ENCODE measurements around the gene ABCC1.
A peak's percentile ranks its signal among the peaks of the same experiment; 100 is the strongest.
"Not testable (repeated sequence)": the region's sequence is repeated elsewhere in the genome, so short reads cannot be mapped to it uniquely, and the experiment has no call there.

ABCC1 gene

DNA sequence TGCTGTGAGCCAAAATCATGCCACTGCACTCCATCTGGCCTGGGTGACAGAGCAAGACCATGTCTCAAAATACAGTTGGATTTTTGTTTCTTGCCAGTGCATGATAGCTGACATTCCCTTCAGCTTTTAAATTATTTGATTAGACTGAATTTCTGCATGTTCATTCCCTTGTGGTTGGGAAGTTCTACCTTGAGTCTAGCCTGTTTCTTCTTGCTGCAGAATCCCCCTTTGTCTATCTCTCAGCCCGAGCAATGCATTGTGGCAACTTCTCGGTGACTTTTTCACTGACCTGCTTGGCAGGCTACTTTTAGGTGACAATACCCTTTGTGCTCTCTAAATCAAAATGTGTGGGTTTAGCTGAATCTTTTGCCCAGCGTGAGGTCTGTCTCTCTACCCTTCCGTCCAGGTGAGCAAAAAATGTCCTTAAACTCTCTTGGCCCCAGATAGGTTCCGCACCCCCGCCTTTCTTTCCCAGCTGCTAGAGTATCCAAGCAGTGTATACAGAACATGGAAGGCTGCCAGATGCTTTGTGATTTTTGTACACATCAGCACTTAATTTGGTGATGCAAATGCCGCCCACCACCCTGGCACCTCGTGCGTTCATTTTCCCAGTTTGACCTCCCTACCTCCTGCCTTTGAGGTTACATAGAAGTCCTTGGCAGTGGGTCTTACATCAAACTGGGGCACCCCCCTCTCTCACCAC lies 143.7 kb downstream of the ABCC1 start:
- DNase-seq: no peak

DNA sequence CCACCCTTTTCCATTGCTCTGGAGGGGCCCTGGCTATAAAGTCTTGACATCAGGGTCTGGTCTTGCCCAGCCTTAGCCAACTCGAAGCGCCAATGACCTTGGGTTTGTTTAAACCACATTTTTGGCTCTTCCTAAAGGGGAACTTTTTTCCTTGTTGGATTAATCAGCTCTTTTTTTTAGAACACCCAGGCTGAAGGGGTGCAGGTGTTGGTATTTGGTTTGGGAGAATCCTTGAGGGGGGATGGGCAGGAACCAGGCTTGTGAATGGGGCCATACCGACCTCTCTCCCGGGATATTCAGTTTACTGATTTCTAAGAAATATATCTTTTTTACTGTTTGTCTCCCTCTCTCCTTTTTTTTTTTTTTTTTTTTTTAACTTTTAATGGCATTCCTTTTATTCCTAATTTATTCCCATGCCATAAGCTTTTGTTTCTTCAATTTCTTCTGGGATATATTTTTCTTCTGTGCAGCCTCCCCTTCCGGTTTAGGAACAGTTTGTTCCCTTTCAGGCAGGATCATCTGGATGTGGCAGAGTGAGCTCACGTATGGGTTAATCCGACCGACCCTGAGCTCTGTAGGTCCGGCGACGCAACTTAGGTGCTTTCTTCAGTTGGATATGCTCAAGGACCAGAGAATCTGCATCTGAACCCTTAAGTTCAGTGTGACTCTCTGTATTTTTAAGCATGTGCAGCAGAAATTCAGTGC lies 144.4 kb downstream of the ABCC1 start:
- DNase-seq: no peak

GRCh38 chr16:16095646-16096045 lies 146.2 kb downstream of the ABCC1 start:
- DNase-seq: no peak

GRCh38 chr16:16096121-16096857 lies 146.9 kb downstream of the ABCC1 start:
- DNase-seq: peak; percentile 14

DNA sequence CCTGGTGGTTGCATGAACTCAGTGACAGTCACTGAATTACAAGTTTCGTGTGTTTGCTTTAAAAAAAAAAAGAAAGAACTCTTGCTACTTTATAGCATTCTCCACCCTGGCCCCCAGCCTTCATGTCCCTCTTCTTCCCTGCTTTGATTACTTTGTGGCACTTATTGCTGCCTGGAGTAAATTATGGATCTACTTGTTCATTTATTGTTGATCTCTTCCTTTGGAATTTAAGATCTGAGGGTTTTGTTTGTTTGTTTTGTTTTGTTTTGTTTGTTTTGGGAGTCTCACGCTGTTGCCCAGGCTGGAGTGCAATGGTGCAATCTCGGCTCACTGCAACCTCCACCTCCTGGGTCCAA lies 147.4 kb downstream of the ABCC1 start:
- DNase-seq: no peak

GRCh38 chr16:16099320-16099719 lies 149.9 kb downstream of the ABCC1 start:
- DNase-seq: no peak

GRCh38 chr16:16100631-16101030 lies 151.2 kb downstream of the ABCC1 start:
- no peak for DNase-seq

- DNase-seq: peak; percentile 5
Observed at GRCh38 chr16:16101585-16101984, 152.2 kb downstream of the ABCC1 start.

- no peak for DNase-seq
Observed at GRCh38 chr16:16102738-16103137, 153.3 kb downstream of the ABCC1 start.

DNA sequence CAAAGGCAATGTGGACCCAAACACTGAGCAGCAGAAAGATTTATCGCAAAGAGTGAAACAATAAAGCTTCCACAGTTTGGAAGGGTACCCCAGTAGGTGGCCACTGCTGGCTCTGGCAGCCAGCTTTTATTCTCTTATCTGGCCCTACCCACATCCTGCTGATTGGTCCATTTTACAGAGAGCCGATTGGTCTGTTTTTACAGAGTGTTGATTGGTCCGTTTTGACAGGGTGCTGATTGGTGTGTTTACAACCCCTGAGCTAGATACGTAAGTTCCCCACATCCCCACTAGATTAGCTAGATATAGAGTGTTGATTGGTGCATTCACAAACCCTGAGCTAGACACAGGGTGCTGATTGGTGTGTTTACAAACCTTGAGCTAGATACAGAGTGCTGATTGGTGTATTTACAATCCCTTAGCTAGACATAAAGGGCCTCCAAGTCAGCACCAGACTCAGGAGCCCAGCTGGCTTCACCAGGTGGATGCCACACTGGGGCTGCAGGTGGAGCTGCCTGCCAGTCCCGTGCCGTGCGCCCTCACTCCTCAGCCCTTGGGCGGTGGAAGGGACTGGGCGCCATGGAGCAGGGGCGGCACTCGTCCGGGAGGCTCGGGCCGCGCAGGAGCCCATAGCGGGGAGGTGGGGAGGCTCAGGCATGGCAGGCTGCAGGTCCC lies 154.9 kb downstream of the ABCC1 start:
- not testable (repeated sequence) for DNase-seq

GRCh38 chr16:16104804-16105141 lies 155.4 kb downstream of the ABCC1 start:
- DNase-seq: not testable (repeated sequence)

GRCh38 chr16:16105646-16106045 lies 156.2 kb downstream of the ABCC1 start:
- DNase-seq: no peak

DNA sequence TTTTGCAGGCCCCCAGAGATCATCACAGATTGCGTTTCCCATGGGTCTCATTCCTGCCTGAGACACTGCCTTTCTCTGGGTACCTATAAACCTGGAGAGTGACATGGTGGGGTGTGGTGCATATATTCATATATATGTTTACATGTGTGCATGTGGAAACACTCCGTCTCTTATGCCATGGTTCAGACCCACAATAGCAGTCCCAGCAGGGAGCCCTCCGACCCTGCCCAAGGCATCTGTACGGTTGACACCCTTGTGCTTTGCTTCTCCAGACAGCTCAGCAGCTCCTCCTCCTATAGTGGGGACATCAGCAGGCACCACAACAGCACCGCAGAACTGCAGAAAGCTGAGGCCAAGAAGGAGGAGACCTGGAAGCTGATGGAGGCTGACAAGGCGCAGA lies 157.1 kb downstream of the ABCC1 start:
- DNase-seq: no peak

DNA sequence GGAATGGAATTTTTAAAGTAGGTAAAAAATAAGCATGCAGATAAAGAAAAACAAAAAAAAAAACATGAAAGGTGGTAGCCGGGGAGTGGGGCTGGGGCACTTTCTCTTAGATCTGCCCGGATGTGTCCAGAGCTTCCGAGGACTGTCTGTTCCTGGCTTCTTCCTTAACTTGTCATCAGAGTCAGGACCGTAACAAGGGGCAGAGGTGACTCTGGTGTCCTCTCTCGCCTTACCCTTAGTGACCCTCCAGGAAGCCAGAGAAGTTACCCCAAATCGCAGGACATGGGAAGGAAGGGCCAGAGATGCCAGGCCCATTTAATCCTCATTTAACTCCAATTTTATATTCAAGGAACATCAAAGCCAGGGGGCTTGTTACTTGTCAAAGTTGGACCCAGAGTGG lies 158.4 kb downstream of the ABCC1 start:
- DNase-seq: no peak

GRCh38 chr16:16108759-16109158 lies 159.3 kb downstream of the ABCC1 start:
- DNase-seq: no peak

DNA sequence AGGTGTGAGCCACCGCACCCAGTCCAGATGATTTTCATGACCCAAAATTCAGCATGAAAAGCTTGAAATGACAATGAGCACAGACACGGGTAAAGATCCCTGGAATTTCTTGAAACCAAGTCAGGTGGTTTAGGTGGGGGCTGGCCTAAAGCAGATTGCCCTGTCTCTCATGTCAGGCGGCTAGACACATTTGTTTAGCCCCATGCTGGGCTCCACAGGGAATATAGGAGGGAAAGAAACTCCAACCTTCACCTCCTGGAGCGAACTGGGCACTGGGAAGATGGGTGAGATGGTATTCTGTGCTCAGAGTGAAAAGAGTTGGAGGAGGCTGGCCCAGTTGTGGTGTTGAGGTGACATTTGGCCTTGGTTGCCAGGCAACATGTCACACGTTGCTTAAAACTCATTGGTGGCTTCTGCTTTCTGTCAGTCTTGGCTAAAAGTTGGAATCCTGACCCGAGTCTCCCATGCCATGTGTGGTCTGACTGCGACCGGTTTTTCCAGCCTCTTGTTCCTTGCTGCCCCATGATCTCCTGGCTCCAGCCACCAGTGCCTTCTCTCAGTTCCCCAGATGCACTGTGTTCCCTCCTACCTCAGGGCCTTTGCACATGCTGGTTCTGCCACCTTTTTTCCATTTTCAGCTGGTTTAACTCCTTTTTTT lies 160.2 kb downstream of the ABCC1 start:
- no peak for DNase-seq

DNA sequence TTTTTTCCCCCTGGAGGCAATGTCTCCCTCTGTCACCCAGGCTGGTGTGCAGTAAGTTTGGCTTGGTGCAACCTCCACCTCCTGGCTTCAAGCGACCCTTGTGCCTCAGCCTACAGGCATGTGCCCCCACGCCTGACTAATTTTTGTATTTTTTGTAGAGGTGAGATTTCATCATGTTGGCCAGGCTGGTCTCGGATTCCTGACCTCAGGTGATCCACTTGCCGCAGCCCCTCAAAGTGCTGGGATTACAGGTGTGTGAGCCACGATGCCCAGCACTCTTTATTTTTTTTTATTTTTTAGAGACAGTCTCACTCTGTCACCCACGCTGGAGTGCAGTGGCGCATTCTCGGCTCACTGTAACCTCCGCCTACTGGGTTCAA lies 160.7 kb downstream of the ABCC1 start:
- DNase-seq: no peak

GRCh38 chr16:16111639-16112038 lies 162.2 kb downstream of the ABCC1 start:
- DNase-seq: no peak

DNA sequence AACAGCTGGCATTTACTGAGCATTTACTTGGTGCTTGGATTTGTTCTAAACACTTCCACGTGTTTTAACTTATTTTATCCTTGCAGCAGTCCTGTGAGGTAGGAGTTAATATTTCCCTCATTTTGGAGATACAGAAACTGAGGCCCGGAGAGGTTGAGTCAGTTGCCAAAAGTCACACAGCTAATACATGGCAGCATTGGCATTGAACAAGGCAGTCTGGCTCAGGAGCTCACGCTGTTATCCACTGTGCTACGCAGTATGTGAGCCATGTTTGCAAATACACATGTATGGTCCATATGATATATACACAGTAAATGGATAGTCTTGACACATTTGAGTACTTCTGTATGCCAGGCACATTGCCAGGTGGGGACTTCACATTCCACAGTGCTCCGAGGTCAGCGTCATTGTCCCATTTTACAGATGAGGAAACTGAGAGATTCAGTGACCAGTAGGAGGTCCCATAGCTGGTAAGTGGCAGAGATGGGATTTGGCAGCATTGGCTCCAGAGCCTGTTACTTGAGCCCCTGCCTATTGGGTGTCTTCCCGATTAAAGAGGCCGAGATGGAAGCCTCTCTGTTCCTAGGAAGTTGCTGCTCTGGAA lies 163.1 kb downstream of the ABCC1 start:
- DNase-seq: no peak

- no peak for DNase-seq
Observed at GRCh38 chr16:16113076-16113475, 163.7 kb downstream of the ABCC1 start.

DNA sequence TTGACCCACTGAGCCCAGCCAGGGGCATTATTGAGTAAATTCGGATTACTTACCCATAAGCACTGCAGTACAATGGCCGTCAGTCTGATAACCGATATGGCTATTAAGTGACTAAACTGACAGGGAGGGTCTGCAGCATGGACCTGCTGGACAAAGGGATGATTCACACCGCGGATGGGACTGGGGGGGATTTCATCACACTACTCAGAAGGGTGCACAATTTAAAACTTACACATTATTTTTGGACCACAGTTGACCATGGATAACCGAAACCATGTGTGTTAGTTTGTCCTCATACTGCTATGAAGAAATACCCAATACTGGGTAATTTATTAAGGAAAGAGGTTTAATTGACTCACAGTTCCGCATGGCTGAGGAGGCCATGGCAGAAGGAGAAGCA lies 167.4 kb downstream of the ABCC1 start:
- DNase-seq: no peak

GRCh38 chr16:16118337-16118736 lies 168.9 kb downstream of the ABCC1 start:
- DNase-seq: no peak

GRCh38 chr16:16120044-16120381 lies 170.6 kb downstream of the ABCC1 start:
- DNase-seq: peak; percentile 33
